ENCODE measurements around the gene SCAF4. TPM values are rescaled to one million over a fixed set of nuclear protein-coding genes. Genes with fewer than 3 reads are reported as not detected.
"Not testable (repeated sequence)": the region's sequence is repeated elsewhere in the genome, so short reads cannot be mapped to it uniquely, and the experiment has no call there.

SCAF4 gene
- polyA plus RNA-seq, 1 of the 3 experiments (the other 2 are of a cell fraction): 8.5 TPM

GRCh38 chr21:31741116-31741515 is 9.2 kb upstream of the SCAF4 start:
- no peaks in the 10 kb centered on the region; the same call in 1 of the 2 replicates for H3K79me2 ChIP-seq (ENCODE audit: insufficient read depth)
- no peak overlapping the region for H3K27ac ChIP-seq (ENCODE audit: low read depth in 2 of 2, low read length in 1 of 2)
- H3K9me3 ChIP-seq: no peaks in the 10 kb centered on the region
- H3K36me3 ChIP-seq (replicated peaks in 1 of 2; ENCODE audit: control insufficient read depth in 1 of 2, insufficient read depth in 2 of 2, low read length in 1 of 2): peaks cover 0 to 8% of the 10 kb centered on the region in 2 experiments
- DNase-seq: no peak
- peaks cover 6% of the 10 kb centered on the region for H3F3A ChIP-seq (replicated peaks; ENCODE audit: insufficient read depth)
- no peaks in the 10 kb centered on the region for H3K4me1 ChIP-seq (ENCODE audit: control insufficient read depth in 1 of 2, insufficient read depth in 2 of 2, low read depth in 1 of 2, low read length in 1 of 2)
- H3K27me3 ChIP-seq (ENCODE audit: insufficient read depth): no peaks in the 10 kb centered on the region
- ChIA-PET CTCF (no interaction called here), POLR2A (no interaction called here)
- H4K20me1 ChIP-seq (ENCODE audit: insufficient read depth): no peaks in the 10 kb centered on the region
- H2AFZ ChIP-seq (ENCODE audit: low read depth): no peak overlapping the region
- no peaks in the 10 kb centered on the region for H3K9me2 ChIP-seq
- TF ChIP-seq FOXM1 (IDR thresholded peaks at IDR 0.05; ENCODE audit: low read depth) (no peak), SIN3A (IDR thresholded peaks at IDR 0.05; ENCODE audit: borderline replicate concordance, low read depth, low read length) (no peak)
- no peak overlapping the region for H3K9ac ChIP-seq
- no peak overlapping the region for H3K4me2 ChIP-seq
- WGBS (ENCODE audit: low lambda C conversion rate): 92% methylated on average over 5 of the region's 5 CpGs
- no peak overlapping the region for H3K4me3 ChIP-seq (ENCODE audit: low read depth in 2 of 2, low read length in 1 of 2)

- H3K4me2 ChIP-seq, POLR2A ChIA-PET: not testable (repeated sequence)
Observed at GRCh38 chr21:31737586-31738397, 5.9 kb upstream of the SCAF4 start.

GRCh38 chr21:31735511-31735992 is 3.6 kb upstream of the SCAF4 start:
- CTCF ChIA-PET: interaction anchor here (0.6 kb wide), 1 partner anchor 36 kb away, joined by 3 read pairs; no protein-coding TSS in a partner anchor

More at GRCh38 chr21:31737586-31738397, 5.9 kb upstream of the SCAF4 start:
- H3K27me3 ChIP-seq (ENCODE audit: insufficient read depth); H3K9ac ChIP-seq; H2AFZ ChIP-seq (ENCODE audit: low read depth); H3F3A ChIP-seq (replicated peaks; ENCODE audit: insufficient read depth); H3K36me3 ChIP-seq (replicated peaks in 1 of 2; ENCODE audit: control insufficient read depth in 1 of 2, insufficient read depth in 2 of 2, low read length in 1 of 2); H3K4me3 ChIP-seq (ENCODE audit: low read depth in 2 of 2, low read length in 1 of 2); H3K9me2 ChIP-seq; H3K27ac ChIP-seq (ENCODE audit: low read depth in 2 of 2, low read length in 1 of 2); CTCF ChIA-PET; H3K9me3 ChIP-seq; H3K79me2 ChIP-seq (ENCODE audit: insufficient read depth); H4K20me1 ChIP-seq (ENCODE audit: insufficient read depth); DNase-seq: not testable (repeated sequence)
- peaks cover 3 to 11% of the 10 kb centered on the region in 2 experiments; a peak in 1 of 4 replicates for H3K4me1 ChIP-seq (ENCODE audit: control insufficient read depth in 1 of 2, insufficient read depth in 2 of 2, low read depth in 1 of 2, low read length in 1 of 2)
- WGBS (ENCODE audit: low lambda C conversion rate): 96% methylated on average over 8 of the region's 8 CpGs

More at GRCh38 chr21:31735511-31735992, 3.6 kb upstream of the SCAF4 start:
- Histone ChIP-seq H3K27ac (ENCODE audit: low read depth in 2 of 2, low read length in 1 of 2) (no peak overlapping the region), H3F3A (replicated peaks; ENCODE audit: insufficient read depth) (peaks cover 9% of the 10 kb centered on the region), H3K36me3 (replicated peaks in 1 of 2; ENCODE audit: control insufficient read depth in 1 of 2, insufficient read depth in 2 of 2, low read length in 1 of 2) (no peaks in the 10 kb centered on the region), H3K4me3 (ENCODE audit: low read depth in 2 of 2, low read length in 1 of 2) (no peak overlapping the region), H3K9me3 (no peaks in the 10 kb centered on the region), H4K20me1 (ENCODE audit: insufficient read depth) (peaks cover 3% of the 10 kb centered on the region), H3K9me2 (no peaks in the 10 kb centered on the region), H3K4me2 (no peak overlapping the region), H3K27me3 (ENCODE audit: insufficient read depth) (no peaks in the 10 kb centered on the region), H3K9ac (no peak overlapping the region), H2AFZ (ENCODE audit: low read depth) (no peak overlapping the region), H3K79me2 (ENCODE audit: insufficient read depth) (peaks cover 12% of the 10 kb centered on the region), H3K4me1 (ENCODE audit: control insufficient read depth in 1 of 2, insufficient read depth in 2 of 2, low read depth in 1 of 2, low read length in 1 of 2) (peaks cover 5 to 15% of the 10 kb centered on the region in 2 experiments; a peak in 1 of 4 replicates)
- POLR2A ChIA-PET: no interaction called here
- 88% methylated on average over 4 of the region's 4 CpGs for WGBS (ENCODE audit: low lambda C conversion rate)
- TF ChIP-seq GATA2 (CRISPR knock-in tag; IDR thresholded peaks at IDR 0.05) (no peak), TAF1 (IDR thresholded peaks at IDR 0.05; ENCODE audit: borderline replicate concordance, low read depth, low read length) (no peak), PBX3 (IDR thresholded peaks at IDR 0.05) (no peak), FOXM1 (IDR thresholded peaks at IDR 0.05; ENCODE audit: low read depth) (no peak), REST (IDR thresholded peaks at IDR 0.05; ENCODE audit: low read depth, low read length) (no peak), MXI1 (IDR thresholded peaks at IDR 0.05; ENCODE audit: low read depth, low read length) (no peak), TCF12 (IDR thresholded peaks at IDR 0.05) (no peak), GABPA (IDR thresholded peaks at IDR 0.05; ENCODE audit: low read depth) (no peak), NFIC (IDR thresholded peaks at IDR 0.05; ENCODE audit: borderline replicate concordance) (no peak)
- DNase-seq: no peak

All from SK-N-SH (cell line).